Glutamatergic neuron (in vitro differentiated cells): Measurements from ENCODE around the gene FAM187B. TPM values are rescaled to one million over a fixed set of nuclear protein-coding genes. Genes with fewer than 3 reads are reported as not detected.

ENCODE experiments used
- DNase-seq: peaks from one replicate; pipeline ENCODE4 v3.0.0; 2022
- H3K27ac Mint-ChIP-seq: one replicate; pipeline ENCODE4 v1.8.0; 2020; ENCODE audit warnings: mild to moderate bottlenecking, mixed read lengths, inconsistent platforms; ENCODE audit not compliant: unreplicated experiment
- H3K27me3 Mint-ChIP-seq: one replicate; pipeline ENCODE4 v1.8.0; 2020; ENCODE audit warnings: mild to moderate bottlenecking, moderate library complexity, mixed read lengths, inconsistent platforms; ENCODE audit not compliant: unreplicated experiment
- H3K36me3 Mint-ChIP-seq: one replicate; pipeline ENCODE4 v1.8.0; 2020; ENCODE audit warnings: mild to moderate bottlenecking, mixed read lengths, inconsistent platforms; ENCODE audit not compliant: unreplicated experiment
- H3K4me1 Mint-ChIP-seq: one replicate; pipeline ENCODE4 v1.8.0; 2020; ENCODE audit warnings: mild to moderate bottlenecking, low read depth, mixed read lengths, inconsistent platforms; ENCODE audit not compliant: unreplicated experiment
- H3K4me3 Mint-ChIP-seq: one replicate; pipeline ENCODE4 v1.8.0; 2020; ENCODE audit warnings: mild to moderate bottlenecking, mixed read lengths, inconsistent platforms; ENCODE audit not compliant: unreplicated experiment
- H3K9me3 Mint-ChIP-seq: one replicate; pipeline ENCODE4 v1.8.0; 2020; ENCODE audit warnings: mild to moderate bottlenecking, moderate library complexity, mixed read lengths, inconsistent platforms; ENCODE audit not compliant: unreplicated experiment
- total RNA-seq: library from RNA; stranded (reverse); fragmentation: NEBNext Ultra II Directional; extraction: Animal tissue kit (Norgen Biotek cat#: 25700); gene quantifications from one replicate; pipeline ENCODE4 v1.2.1, GENCODE V29; 2021; ENCODE audit not compliant: unreplicated experiment
- TF ChIP-seq, protein P1 (sequence below): fragments of 200-600 bp; sonication (generic); IDR thresholded peaks from one replicate; pipeline ENCODE4 v1.5.0; 2021; ENCODE audit not compliant: partially characterized antibody, unreplicated experiment

FAM187B gene
- total RNA-seq, 1 donor from 2014 or later: not detected

DNA sequence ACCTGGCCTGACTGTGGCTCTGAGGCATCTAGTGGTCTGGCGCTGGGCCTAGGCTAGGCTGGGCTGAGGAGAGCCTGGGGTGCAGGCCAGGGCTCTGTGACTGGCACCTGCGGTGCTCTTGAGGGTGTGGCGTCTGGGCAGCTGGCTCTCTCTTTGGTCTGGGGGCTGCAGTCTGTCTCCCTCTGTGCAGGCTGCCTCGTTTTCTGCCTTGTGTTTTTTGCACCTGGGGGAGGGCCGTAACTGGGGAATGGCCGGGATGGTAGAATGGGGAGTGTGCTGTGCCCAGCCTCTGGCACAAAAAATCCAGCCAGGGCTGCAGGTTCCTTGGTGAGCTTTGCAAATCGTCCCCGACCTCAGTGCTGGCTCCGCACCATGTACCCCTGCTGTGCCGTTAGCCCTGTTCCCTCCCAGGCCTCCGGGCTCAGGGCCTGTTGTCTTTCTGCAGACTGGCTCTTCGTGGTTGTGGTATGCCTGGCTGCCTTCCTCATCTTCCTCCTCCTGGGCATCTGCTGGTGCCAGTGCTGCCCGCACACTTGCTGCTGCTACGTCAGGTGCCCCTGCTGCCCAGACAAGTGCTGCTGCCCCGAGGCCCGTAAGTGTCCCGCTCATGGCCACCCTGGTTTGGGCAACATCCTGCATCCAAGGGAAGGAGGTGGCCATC is 33.7 kb upstream of the FAM187B start:
- Mint-ChIP-seq H3K9me3 (peaks cover 10% of the 10 kb centered on the region), H3K4me1 (peaks cover 19% of the 10 kb centered on the region), H3K4me3 (no peak overlapping the region), H3K27ac (no peak overlapping the region), H3K27me3 (peaks cover 11% of the 10 kb centered on the region), H3K36me3 (no peaks in the 10 kb centered on the region)
- TF ChIP-seq, protein P1, sequence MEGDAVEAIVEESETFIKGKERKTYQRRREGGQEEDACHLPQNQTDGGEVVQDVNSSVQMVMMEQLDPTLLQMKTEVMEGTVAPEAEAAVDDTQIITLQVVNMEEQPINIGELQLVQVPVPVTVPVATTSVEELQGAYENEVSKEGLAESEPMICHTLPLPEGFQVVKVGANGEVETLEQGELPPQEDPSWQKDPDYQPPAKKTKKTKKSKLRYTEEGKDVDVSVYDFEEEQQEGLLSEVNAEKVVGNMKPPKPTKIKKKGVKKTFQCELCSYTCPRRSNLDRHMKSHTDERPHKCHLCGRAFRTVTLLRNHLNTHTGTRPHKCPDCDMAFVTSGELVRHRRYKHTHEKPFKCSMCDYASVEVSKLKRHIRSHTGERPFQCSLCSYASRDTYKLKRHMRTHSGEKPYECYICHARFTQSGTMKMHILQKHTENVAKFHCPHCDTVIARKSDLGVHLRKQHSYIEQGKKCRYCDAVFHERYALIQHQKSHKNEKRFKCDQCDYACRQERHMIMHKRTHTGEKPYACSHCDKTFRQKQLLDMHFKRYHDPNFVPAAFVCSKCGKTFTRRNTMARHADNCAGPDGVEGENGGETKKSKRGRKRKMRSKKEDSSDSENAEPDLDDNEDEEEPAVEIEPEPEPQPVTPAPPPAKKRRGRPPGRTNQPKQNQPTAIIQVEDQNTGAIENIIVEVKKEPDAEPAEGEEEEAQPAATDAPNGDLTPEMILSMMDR: no peak
- no peak for DNase-seq

DNA sequence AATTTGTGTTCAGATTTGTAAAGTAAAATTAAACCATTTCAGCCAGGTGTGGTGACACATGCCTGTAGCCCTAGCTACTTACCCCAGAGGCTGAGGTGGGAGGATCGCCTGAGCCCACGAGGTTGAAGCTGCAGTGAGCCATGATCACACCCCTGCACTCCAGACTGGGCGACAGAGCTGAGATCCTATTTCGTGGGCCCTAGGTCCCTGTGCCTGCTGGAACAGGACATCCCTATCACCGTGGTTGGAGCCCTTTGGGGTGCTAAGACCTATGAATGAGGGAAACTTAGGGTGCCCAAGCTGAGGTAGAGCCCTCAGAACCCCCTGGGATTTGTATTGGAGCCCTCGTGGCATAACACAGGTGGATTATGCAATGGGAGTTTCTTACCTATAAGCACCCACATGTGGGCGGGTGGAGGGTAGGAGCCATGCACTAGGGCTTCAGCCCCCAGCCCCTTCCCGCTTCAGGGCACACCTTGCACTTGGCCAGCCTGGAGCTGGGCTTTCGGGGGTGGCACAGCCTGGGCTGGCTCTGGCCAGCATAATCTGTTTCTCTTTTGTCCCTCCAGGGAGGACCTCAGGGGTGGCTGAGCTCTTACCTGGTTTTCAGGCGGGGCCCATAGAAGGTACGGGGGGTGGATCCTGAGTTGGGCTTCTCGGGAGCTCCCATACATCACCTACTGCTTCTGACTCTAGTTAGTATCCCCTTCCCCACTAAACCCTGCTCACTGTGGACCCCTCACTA is 33.0 kb upstream of the FAM187B start:
- Mint-ChIP-seq H3K27me3 (peaks cover 11% of the 10 kb centered on the region), H3K4me3 (no peak overlapping the region), H3K4me1 (peaks cover 19% of the 10 kb centered on the region), H3K27ac (no peak overlapping the region), H3K9me3 (peaks cover 11% of the 10 kb centered on the region), H3K36me3 (no peaks in the 10 kb centered on the region)
- TF ChIP-seq, protein P1: no peak
- DNase-seq: no peak

DNA sequence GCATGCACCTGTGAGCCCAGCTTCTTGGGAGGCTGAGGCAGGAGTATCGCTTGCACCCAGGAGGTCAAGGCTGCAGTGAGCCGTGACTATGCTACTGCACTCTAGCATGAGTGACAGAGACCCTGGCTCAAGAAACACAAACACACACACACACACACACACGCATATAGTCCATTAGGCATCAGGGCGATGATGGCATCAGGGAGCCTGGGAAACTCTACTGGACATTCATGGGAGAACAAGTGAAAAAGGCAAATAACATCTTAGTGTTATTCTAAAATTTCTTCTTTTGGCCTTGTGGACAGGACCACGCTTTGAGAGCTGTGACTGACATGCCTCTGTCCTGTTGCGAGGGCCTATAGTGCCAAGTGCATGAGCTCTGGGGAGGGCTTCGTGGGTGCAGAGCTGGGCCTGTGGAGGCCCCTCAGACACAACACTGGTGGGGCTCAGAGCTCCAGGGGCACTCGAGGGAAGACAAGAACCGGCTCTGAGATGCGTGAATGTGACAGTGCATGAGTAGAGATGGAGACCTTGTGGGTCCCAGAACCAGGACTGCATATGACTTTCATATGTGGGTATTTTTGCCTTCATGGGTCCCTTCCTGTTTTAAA is 32.3 kb upstream of the FAM187B start:
- DNase-seq: no peak
- Mint-ChIP-seq H3K27ac (peak overlapping the region; percentile 52), H3K9me3 (peaks cover 9% of the 10 kb centered on the region), H3K27me3 (peaks cover 13% of the 10 kb centered on the region), H3K4me3 (no peak overlapping the region), H3K36me3 (no peaks in the 10 kb centered on the region), H3K4me1 (peaks cover 16% of the 10 kb centered on the region)
- TF ChIP-seq, protein P1: no peak

DNA sequence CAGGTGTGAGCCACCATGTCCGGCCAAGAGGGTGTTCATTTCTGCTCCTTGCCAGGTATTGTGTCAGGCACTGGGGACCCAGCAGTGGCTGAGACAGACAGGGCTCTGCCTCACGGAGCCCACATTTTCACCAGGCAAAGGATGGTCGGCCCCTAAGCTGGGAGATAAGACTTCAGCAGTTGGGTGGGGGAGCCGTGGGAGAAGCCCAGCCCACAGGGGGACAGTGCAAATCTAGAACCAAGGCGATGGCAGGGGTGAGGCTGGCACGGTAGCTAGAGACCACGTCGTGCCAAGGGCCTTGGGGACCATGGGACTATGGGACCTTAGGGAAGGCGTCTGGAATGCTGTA is 28.5 kb upstream of the FAM187B start:
- Mint-ChIP-seq H3K27me3 (peaks cover 5% of the 10 kb centered on the region), H3K4me3 (no peak overlapping the region), H3K27ac (no peak overlapping the region), H3K36me3 (no peaks in the 10 kb centered on the region), H3K9me3 (peaks cover 4% of the 10 kb centered on the region), H3K4me1 (no peaks in the 10 kb centered on the region)
- no peak for DNase-seq
- TF ChIP-seq, protein P1: no peak

DNA sequence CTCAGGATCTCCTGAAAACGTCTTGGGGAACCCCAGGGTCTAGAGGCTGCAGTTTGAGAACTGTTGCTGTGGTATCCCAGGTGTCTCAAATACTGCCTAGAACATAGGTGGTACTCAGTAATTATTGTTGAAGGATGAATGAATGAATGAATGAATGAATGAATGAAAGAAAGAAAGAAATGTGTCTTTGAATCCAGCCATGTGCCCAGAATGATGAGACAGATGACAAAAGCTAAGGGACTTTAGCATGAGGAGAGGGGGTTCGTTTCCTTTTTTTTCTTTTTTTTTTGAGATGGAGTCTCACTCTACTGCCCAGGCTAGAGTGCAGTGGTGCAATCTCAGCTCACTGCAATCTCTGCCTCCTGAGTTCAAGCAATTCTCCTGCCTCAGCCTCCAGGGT is 28.0 kb upstream of the FAM187B start:
- H3K4me3 Mint-ChIP-seq: no peak overlapping the region
- peaks cover 5% of the 10 kb centered on the region for H3K27me3 Mint-ChIP-seq
- peaks cover 4% of the 10 kb centered on the region for H3K9me3 Mint-ChIP-seq
- TF ChIP-seq, protein P1: no peak
- H3K27ac Mint-ChIP-seq: no peak overlapping the region
- no peaks in the 10 kb centered on the region for H3K36me3 Mint-ChIP-seq
- no peak for DNase-seq
- no peaks in the 10 kb centered on the region for H3K4me1 Mint-ChIP-seq
